ENCODE data around the gene TMTC2.

DNA sequence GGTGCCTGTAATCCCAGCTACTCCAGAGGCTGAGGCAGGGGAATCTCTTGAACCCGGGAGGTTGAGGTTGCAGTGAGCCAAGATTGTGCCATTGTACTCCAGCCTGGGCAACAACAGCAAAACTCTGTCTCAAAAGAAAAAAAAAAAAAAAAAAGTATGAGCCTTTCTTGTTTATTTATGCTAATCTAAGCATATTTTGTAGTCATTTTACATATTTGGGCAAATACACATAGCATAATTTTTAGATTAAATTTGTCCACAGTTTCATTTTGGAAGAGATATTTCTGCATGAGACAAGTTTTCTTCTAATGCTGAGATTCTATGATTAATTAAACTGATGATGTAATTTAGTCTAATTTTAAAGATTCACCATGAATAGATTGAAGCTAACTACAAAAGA, 494.4 kb downstream of the TMTC2 start:
- TF ChIP-seq POLR2A (IDR thresholded peaks at IDR 0.05) = no peak
- TF ChIP-seq, protein P1, sequence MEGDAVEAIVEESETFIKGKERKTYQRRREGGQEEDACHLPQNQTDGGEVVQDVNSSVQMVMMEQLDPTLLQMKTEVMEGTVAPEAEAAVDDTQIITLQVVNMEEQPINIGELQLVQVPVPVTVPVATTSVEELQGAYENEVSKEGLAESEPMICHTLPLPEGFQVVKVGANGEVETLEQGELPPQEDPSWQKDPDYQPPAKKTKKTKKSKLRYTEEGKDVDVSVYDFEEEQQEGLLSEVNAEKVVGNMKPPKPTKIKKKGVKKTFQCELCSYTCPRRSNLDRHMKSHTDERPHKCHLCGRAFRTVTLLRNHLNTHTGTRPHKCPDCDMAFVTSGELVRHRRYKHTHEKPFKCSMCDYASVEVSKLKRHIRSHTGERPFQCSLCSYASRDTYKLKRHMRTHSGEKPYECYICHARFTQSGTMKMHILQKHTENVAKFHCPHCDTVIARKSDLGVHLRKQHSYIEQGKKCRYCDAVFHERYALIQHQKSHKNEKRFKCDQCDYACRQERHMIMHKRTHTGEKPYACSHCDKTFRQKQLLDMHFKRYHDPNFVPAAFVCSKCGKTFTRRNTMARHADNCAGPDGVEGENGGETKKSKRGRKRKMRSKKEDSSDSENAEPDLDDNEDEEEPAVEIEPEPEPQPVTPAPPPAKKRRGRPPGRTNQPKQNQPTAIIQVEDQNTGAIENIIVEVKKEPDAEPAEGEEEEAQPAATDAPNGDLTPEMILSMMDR (IDR thresholded peaks at IDR 0.05) = no peak

Measured in tibial nerve (tissue), 3 donors.